Stimulated activated CD4-positive, alpha-beta T cell treated with anti-CD3 and anti-CD28 coated beads, Interleukin-1b, Interleukin-23, amount 100 ng/mL, for 4 hours (primary cell): ENCODE data around the gene MEF2D.

Experiments used
- DNase-seq, 2 donors: peaks; one replicate each; pipeline ENCODE4 v3.0.0-alpha.2; 2020; ENCODE audit warnings: low read depth in 2 of 2

The MEF2D gene

DNA sequence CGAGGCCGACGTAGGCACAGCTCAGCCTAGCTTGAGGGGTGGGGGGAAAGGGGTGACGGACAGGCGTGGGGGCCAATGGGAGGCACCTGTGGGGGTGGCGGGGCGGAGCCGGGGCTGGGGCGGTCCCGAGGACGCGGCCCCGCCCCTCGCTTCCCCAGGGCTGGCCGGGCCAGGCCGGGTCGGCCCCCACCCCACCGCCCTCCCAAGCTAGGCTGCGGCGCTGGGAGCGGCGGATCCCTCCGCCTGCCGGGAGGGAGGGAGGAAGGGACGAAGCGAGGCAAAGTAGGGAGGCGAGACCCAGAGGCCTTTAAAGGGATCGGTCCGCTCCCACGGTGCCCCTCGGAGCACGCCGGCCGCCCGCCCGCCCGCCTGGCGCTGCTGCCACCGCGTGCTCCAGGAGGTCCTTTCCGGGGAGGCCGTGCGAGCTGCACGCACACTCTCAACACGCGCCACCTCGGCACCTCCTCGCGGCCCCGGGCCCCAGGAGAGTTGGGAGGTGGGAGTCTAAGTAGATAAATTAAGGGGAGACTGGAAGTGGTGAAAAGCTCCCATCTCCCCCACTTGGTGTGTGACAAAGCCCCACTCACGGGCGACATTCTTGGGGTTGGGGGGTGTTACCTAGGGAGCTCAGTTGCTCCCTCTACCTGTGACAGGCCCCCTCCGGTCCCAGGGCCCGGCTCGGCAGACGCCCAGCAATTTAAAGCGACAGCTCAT is 375 bp upstream of the MEF2D start:
- DNase-seq: peak; percentile 95 to 96

DNA sequence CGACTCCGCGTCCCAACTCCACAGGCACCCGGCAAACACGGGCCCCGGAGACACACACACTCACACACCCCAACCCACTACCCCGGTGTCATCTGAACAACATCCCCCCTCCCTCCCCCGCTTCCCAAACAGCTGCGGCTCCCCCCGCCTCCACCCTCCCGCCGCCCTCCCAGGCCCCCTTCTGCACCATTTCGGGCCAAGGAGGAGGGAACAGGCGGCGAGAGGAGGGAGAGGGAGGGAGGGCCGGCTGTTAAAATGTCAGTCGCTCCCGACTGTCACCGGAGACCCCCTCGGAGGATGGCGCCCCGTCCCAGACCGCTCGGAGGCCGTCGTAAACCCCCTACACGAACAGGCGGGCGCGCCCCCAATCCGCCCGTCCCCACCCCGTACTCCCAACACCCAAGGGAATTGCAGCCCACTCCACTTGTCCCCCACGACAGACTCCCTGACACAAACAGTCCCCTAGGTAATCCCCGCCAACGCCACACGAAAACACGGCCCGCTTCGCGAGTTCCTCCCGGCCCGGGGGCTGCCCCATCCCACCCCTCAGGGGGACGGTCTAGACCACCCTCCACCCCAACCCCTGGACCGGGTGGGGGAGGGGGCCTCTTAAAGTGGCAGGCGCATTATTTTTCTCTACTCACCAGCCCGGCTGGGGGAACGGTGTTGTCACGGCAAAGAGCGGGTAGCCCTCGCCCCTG is 583 bp downstream of the MEF2D start:
- no peak for DNase-seq

DNA sequence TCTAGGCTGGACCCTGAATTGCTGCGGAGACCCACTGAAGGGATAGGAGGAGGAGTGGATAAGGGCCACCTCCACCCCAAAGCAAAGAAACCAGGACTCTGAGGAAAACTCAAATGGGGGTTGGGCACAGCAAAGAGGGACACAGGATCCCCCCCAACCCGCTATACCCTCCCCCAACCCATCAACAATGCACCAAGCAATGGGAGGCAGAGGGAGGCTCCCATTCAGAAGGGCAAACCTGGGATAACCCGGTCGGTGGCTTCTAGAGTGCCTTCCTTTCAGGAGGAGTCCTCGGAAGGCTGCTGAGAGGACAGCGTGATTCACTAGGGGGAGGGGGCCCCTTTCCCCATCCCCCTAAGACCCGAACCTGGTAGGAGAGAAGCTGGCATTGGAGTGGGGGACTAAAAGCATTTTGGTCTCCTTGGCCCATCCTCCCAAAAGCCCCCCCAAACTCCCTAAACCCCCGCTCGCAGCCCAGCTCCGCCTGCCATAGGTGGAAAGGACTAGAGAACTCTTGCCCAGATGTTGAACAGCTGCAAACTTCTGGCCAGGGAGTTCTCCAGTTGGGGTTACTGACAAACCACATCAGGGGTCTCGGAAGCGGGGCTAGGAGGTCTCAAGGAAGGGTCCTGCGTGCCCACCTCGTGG is 1.3 kb downstream of the MEF2D start:
- DNase-seq: no peak

DNA sequence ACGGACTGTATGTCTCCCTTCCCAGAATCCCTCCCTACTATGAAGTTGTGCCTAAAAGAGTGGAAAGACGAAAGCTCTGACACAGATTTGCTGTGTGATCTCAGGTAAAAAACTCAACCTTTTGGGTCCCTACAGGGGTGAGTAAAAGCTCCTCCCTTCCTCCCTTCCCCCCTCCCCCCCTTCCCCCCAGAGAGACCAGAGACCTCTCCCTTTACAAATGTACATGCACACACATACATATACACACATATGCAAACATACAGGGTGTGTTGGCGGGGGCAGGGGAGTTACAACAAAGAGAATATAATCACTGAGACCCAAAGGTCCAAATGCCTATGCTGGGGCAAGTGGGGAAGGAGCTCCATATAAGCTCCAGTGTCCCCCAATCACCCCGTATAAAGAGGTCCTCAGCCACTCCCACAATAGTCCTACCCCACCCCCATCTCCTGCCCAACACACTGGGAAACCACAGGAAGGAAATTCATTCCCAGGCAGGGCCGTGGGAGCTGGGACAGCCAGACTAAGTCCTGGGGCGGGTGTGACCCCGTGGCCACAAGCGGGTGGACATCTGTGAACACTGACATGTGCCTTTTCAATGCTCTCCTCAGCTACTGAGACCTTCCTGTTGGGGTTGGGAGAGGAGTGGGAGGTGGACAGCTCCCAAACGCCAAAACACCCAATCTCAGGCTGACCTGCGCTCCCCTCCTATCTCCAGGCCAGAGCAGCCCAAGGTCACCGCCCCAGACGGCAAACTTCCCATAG is 2.0 kb downstream of the MEF2D start:
- DNase-seq: no peak

DNA sequence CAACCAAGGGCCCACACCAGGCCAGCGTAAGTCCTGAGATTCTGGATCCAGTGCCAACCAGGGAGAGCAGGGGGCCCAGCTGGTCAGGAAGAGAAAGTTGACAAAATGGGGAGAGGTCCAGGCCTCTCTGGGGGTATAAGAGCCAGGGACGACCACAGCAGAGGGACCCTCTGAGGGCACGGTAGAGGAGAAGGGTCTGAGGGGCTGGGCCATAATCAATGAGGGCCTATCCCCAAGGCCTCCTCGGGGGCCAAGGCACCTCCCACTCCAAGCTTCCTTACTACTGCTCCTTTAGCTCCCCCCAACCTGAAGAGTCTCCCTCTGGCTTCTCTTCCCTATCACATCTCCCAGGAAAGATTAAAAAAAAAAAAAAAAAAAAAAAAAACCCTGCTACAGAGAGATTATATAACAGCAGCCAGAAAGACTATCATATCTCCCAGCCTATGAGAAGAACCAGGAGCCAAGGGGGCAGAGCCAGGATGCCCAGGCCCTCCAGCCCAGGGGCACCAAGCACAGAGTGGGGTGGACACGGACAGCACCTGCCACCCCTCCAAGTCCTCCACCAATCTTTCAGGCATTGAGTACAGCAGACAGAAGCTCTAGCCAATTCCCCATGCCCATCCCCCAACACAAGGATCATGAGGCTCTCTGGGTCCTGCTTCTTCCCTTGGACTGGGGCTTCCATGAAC is 2.7 kb downstream of the MEF2D start:
- DNase-seq: no peak

DNA sequence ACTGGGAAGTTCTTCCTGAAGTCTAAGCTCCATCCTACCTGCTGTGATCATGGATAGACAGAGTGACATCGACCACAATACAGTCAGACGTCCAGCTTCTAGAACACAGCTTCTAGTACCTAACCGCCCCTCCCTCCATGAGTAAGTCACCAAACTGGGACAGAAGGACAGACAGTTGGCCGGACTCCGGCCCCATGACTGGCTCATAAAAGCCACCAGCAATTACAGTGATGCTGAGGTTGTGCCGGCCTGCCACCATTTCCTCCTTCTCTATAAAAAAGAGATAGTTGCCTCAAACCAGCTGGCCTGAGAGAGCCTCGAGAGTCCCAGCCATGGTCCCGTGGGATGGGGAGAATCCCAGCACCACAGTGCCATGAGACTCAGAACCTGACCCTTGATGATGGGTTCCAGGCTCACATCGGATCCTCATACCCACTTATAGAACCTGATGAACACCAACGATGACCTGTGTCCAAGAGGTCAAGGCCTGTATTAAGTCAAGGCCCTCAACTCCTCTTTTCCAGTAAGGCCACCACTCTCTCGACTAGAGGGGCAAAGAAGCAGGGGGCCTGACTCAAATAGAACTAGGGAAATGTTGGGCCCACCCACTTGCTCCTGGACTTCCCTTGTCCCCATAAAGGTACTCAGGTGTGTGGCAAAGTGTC is 3.4 kb downstream of the MEF2D start:
- DNase-seq: no peak

DNA sequence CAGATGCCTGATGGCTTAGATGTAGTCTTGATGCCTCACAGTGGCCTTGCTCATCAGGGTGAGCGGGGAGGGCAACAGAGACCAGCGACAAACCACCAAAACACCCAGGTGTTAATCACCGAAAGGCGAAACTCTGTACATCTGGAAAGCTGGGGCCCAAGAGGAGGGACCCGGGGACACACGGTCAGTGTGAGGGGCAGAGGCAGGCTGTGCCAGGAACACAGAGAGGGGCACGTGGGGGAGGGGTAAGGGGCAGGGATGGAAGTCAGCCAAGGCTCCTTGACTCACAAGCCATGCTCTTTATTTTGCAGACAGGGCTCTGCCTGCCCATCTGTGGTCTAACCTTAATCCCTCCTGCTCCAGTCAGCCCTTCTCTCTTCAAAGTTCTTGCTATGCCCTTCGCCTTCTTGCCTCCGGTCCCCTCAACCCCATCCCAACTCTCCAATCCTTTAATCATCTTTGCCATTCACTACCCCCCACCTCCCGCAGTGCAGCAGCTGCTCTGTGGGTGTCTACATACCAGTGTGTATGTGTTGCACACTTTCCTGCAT is 4.3 kb downstream of the MEF2D start:
- no peak for DNase-seq

DNA sequence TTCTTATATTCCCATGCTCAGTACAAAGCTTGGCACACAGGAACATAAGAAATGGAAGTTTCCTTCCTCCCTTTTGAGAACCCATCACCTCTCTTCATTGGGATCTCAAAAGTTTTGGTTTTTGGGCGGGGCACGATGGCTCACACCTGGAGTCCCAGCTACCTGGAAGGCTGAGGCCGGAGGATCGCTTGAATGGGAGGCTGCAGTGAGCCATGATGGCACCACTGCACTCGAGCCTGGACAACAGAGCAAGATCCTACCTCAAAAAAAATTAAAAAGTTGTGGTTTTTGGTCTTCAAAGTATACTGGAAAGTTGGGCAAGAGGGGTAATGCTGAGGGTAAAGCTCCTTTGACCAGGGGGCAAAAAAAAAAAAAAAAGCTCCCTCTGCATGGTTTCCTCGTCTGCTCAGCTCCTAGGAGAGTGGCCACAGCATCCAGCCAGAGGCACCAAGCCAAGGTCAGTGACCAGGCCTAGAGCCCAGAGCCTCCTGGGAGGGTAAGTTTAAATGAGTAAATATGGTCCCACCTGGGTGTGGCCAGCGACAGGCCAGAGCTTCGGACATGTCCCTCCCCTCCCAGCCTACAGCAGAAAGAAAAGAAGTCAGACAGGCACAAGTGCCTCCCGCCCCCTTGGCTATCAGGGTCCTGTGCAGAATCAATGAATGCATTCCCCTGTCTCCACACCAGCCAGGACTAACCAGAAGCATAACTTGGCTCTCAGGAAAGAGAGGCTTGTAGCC is 5.0 kb downstream of the MEF2D start:
- no peak for DNase-seq

DNA sequence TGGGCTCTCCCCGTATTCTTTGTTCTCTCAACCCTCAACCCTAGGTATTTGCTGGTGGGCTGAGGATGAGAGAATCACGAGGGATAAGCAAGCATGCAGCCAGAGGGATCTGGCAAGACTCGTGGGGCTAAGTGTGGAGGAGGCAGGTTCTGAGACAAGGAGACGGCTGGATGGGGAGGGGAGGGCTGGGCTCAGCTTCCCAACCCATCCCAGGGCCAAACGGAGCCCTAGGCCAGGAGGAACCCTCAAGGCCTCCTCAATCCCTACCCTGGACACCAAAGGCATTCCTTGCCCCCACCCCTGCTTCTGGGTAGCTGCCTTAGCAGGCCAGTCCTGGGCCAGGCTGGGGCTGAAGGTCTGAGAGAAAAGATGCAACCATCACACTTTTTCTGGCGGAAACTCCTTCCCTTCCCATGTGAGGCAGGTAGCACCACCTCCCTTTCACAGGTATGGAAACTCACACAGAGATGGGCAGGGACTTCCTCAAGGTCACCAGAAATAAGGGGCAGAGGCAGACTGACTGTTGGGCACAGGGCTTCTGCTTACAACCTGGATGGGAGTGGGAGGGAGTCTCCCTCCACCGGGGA is 6.2 kb downstream of the MEF2D start:
- no peak for DNase-seq

DNA sequence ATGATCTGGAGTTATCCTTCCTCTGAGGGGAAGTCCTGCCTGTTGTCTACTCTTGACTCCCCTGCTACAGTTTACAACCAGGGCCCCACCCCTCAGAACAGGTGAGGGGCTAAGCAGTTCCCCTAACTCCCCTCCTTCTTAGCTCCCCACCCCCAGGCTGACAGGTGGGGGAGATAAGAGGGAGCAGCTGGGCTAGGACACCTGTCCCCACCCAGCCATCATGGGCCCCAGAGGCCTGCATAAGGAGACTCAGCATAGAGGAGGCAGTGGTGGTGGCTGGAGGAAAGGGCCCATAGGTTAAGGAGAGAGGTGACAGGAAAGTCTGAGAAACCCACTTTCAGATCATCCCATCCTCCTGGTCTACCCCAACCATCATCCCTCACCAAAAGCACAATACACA is 6.8 kb downstream of the MEF2D start:
- no peak for DNase-seq

DNA sequence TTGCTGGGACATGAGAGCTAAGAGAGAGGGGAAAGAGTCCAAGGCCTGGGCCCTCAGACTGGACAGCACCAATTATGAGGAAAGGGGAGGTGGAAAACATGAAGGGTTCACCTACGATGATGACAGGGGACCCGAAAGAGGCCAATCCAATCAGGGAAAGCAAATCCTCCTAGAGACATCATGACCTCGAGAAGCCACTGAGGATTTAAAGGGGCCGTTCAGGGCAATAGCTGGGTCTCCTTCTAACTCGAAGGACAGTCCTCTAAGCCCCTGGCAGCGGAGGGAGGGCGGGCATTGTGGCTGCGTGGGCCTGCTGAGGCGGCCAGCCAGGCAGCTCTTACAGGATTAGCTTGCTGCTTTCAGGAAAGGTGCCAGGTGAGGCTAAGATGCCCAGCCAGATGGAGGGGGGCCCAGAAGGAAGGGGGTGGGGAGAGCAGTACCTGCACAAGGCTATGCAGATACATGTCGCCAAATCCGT is 7.4 kb downstream of the MEF2D start:
- DNase-seq: no peak

DNA sequence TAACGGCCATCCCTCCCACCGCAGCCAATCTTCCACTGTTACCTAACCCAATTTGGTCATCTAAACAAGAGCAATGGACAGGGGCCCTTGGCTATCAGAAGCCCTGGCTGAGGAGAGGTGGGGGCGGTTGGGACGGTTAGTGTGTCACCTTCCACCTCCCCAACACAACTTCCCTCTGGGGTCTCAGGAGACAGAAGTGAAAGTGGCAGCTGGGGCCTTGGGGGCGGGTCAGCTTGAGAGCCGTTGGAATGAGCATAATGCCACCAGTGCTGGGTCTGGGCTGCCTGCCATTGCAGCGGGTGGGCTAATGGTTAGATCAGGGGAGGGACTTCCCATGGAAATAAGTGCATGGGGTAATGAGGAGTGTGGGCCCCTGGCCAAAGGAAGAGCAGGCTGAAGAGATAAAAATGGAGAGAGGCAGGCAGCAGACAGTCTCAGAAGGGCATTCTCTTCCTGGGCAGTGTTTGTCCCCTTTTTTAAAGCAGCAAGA is 7.9 kb downstream of the MEF2D start:
- DNase-seq: no peak

DNA sequence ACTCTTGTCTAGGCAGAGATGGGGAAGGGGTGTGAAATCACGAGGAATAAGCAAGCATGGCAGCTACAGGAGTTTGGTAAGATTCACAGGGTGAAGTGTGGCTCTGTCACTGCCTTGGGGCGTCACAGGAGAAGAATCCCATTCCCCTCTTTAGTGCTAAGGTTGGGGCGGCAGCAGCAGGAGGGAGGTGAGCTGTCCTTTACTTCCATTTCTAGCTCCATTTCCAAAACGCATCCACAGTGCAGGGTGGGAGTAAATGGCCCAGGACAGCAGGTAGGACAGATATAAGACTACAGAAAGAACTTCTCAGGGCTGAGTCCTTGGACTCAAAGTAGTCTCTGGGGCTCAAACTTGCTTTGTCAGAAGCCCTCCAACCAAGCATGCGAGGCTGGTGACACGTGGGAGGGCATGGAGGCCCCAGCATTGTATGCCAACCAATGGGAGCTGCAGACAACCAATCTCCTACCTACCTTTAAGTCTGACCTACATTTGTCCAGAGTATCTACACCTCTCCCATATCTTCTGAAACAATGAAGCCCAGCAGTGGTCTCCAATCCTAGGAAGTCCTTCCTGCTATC is 8.5 kb downstream of the MEF2D start:
- no peak for DNase-seq

DNA sequence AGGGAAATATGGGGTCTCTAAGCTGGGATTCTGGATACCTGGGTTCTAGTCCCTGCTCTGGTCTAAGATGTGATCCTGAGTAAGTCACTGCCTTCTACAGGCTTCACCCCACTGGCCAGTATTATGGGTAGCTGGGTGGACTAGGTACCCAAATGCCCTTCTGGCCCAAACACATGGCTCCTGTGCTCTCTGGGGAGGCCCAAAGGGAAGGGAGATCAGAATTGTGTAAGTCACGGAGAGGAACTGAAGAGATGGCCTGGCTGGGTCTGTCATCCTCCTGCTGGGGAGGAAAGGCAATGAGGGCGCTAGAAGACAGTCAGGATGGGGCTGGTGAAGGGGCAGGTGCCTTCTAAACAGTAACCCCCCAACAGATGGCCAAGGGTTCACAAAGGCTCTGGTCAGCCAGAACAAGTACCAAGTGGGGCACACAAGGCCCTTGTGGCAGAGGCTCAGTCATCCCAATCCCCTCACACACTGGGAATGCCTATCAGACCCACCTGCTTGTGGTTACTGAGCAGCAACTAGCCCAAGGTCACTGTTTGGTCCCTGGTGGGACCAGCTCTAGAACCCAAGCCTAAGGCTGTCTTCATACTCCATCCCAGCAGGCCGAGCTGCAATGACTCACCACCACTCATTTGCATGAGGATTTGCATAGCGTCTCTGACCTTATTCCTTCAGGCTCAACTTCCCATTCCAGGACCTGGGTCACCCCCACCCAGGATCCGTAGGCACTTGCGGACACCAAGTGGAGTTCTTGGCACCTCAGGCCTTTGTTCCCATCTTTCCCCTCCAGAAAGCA is 9.2 kb downstream of the MEF2D start:
- no peak for DNase-seq

DNA sequence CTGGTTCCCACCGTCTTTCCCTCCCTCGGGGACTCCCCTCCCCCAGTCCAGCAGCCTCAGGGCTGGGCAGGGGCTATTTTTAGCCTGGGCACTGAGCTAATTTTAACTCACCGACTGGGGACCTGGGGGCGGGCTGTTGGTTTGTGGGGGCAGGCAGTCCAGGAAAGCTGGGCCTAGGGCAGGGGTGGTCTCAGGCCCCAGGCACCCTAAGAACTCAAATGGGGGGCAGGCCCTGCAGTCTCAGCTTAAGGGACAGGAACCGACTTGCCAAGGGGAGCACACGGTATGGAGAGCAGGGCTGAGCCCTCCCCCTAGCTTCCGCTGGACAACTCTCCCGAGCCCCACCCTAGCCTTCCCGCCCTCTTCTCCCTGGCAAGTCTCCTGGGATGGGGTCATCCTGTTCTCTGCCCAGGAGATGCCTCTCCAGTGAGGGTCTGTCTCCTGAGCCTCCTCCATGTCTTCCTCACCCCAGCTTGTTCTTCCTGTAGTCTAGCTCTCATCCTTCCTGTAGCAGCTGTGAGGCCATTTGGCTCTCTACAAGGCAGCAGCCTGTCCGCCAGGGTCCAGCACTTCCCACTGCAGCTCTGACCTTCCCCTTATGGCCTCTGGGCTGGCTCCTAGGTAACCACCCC is 10.1 kb downstream of the MEF2D start:
- DNase-seq: no peak

DNA sequence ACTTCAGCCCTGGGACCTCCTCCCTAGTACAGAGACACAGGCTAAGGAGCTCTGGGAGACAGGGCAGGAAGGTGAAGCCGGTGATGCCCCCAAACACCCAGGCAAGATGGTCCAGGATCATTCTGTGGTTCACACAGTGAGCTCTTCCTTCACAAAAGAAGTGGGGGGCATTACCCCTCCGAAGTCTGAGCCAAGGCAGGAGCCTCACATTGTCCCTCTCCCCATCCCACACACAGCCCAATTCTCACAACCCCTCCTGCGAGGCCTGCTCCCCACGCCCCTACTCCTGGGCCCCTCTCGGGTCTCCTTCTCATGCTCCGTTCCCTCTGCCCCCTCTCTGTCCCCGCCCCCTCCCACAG is 10.7 kb downstream of the MEF2D start:
- no peak for DNase-seq

DNA sequence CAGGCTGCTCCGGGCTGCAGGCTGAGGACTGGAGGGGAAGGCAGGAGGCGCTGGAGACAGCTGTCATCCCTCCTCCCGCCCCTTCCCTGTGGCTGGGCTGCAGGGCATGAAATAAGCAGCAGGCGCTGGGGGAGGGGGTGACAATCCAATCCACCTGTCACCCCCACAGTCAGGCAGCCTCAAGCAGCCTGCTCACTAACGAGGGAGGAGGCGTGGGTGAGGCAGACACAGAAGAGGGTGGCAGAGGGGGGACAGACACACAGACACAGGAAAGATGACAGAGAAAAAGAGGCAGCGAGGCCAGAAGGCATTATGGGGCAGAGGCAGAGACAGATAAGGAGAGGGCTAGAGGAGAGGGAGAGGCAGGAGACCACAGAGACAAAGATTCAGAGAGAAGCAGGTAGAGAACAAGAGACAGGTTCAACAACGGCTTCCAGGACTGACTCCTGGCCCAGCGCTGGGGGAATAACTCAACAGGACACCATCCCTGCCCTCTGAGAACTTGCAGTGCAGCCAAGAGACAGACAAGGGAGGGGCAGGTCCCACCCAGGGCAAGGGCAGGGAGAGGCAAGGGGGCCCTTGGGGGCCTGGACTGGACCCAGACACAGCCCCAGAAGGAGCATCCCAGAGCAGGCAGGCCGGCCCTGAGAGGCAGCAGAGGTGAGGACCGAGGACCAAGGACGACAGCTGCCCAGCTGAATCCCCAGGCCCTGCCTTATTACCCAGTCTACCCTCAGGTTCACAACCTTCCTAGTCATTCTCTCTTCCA is 11.2 kb downstream of the MEF2D start:
- peak in 1 of 2 donors; percentile 52 for DNase-seq
